Vagina (tissue), 2 donors: Measurements from ENCODE around the gene NKD2.

Experiments
- POLR2AphosphoS5 ChIP-seq, 2 donors: sonication (generic); formaldehyde crosslinking; IDR thresholded peaks; one replicate each; pipeline ENCODE4 v1.9.0; 2017; ENCODE audit warnings: antibody characterized with exemption in 2 of 2, mild to moderate bottlenecking in 2 of 2, low read depth in 1 of 2; ENCODE audit not compliant: insufficient read depth in 1 of 2
- TF ChIP-seq, protein P1 (sequence below), 3 experiments: fragments of 450-650 bp in 2 of 3; fragments of 200-600 bp in 1 of 3; sonication (generic) in 1 of 3; IDR thresholded peaks; one replicate each; pipeline ENCODE4 v1.5.1; 2017 to 2019; ENCODE audit warnings: antibody characterized with exemption in 3 of 3, mild to moderate bottlenecking in 2 of 3, moderate library complexity in 2 of 3

- TF ChIP-seq POLR2AphosphoS5 (IDR thresholded peaks at IDR 0.05; ENCODE audit: insufficient read depth in 1 of 2, low read depth in 1 of 2), result no peak
- TF ChIP-seq, protein P1, sequence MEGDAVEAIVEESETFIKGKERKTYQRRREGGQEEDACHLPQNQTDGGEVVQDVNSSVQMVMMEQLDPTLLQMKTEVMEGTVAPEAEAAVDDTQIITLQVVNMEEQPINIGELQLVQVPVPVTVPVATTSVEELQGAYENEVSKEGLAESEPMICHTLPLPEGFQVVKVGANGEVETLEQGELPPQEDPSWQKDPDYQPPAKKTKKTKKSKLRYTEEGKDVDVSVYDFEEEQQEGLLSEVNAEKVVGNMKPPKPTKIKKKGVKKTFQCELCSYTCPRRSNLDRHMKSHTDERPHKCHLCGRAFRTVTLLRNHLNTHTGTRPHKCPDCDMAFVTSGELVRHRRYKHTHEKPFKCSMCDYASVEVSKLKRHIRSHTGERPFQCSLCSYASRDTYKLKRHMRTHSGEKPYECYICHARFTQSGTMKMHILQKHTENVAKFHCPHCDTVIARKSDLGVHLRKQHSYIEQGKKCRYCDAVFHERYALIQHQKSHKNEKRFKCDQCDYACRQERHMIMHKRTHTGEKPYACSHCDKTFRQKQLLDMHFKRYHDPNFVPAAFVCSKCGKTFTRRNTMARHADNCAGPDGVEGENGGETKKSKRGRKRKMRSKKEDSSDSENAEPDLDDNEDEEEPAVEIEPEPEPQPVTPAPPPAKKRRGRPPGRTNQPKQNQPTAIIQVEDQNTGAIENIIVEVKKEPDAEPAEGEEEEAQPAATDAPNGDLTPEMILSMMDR (IDR thresholded peaks at IDR 0.05), result no peak
Observed at GRCh38 chr5:1010181-1010510, 1.5 kb downstream of the NKD2 start.
